Calu3 (cell line): ENCODE measurements around the gene SMIM24. TPM values are rescaled to one million over a fixed set of nuclear protein-coding genes. Genes with fewer than 3 reads are reported as not detected.

Experiments used
- BruUV-seq: library from RNA; stranded (reverse); fragments of 400-500 nt; replicated peaks from 2 replicates; lab custom pipeline; 2021; lab: Mats Ljungman, UMichigan
- CTCF ChIA-PET: fragments of 300-600 bp; sonication (Branson Sonifier 250); formaldehyde crosslinking; loops from one replicate; lab custom pipeline; 2022; ENCODE audit warnings: antibody characterized with exemption; lab: Charles Lee
- DNase-seq: peaks from one replicate; pipeline ENCODE4 v3.0.0; 2022
- H3K27ac Mint-ChIP-seq: one replicate; pipeline ENCODE4 v1.8.0; 2022; ENCODE audit warnings: mixed read lengths; ENCODE audit not compliant: unreplicated experiment
- H3K27me3 Mint-ChIP-seq: one replicate; pipeline ENCODE4 v1.8.0; 2022; ENCODE audit warnings: mixed read lengths; ENCODE audit not compliant: unreplicated experiment
- H3K36me3 Mint-ChIP-seq: one replicate; pipeline ENCODE4 v1.8.0; 2022; ENCODE audit warnings: mild to moderate bottlenecking, moderate library complexity, mixed read lengths; ENCODE audit not compliant: insufficient read depth, unreplicated experiment
- H3K4me1 Mint-ChIP-seq: one replicate; pipeline ENCODE4 v1.8.0; 2022; ENCODE audit warnings: mild to moderate bottlenecking, low read depth, mixed read lengths; ENCODE audit not compliant: unreplicated experiment
- H3K4me3 Mint-ChIP-seq: one replicate; pipeline ENCODE4 v1.8.0; 2022; ENCODE audit warnings: mild to moderate bottlenecking, low read depth, moderate library complexity, mixed read lengths; ENCODE audit not compliant: unreplicated experiment
- H3K9me3 Mint-ChIP-seq: one replicate; pipeline ENCODE4 v1.8.0; 2022; ENCODE audit warnings: low read depth, mixed read lengths; ENCODE audit not compliant: unreplicated experiment
- intact Hi-C: fragments of 100-400 bp; cut with micrococcal nuclease; formaldehyde crosslinking; loops from one replicate; pipeline ENCODE4 v1.10.0; 2022; ENCODE audit not compliant: unreplicated experiment
- total RNA-seq: library from RNA; stranded (reverse); gene quantifications from 2 replicates; pipeline ENCODE4 v1.2.3, GENCODE V29; 2022
- TF ChIP-seq, protein P1 (sequence below): fragments of 200-600 bp; IDR thresholded peaks from one replicate; pipeline ENCODE4 v1.8.0; 2022; ENCODE audit warnings: antibody characterized with exemption; ENCODE audit not compliant: unreplicated experiment

Gene SMIM24
- total RNA-seq, 1 experiment from 2014 or later, result 1.5 TPM

DNA sequence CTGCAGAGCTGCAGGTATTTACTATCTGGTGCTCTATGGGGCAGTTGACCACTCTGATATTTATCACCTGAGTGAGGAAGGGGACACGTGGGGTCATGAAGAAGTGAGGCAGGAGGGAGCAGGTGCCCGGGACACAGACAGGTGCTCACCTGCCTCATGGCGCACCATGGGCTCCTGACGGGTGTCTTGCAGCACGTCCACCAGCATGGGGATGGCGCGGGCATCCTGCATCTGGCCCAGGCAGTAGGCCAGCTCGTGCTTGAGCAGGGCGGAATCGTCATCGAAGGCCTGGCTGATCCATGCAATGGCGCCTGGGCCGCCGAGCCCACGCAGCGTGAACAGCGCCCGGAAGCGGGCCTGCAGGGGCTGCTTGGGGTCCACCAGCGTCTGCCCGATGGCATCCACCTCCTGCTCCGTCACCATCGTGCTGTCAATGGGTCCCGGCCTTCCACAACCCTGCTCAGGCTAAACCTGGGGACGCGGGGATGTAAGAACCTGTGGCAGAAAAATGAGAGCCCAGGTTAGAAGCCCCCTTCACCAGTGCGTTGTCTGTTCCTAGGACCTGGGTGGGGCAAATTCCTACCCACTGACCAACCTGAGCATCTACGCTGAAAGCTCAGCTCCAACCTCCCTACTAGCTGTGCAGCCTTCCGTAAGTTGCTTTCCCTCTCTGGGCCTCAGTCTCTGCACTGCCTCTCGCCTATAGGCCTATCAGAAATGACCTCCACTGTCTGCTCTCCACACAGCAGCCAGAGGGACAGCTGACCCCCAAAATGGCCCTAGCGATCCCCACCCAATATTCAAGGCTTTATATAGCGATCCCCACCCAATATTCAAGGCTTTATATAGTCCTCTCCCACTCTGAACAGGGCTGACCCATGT is 16.3 kb upstream of the SMIM24 start:
- no peaks in the 10 kb centered on the region for H3K27me3 Mint-ChIP-seq
- TF ChIP-seq, protein P1, sequence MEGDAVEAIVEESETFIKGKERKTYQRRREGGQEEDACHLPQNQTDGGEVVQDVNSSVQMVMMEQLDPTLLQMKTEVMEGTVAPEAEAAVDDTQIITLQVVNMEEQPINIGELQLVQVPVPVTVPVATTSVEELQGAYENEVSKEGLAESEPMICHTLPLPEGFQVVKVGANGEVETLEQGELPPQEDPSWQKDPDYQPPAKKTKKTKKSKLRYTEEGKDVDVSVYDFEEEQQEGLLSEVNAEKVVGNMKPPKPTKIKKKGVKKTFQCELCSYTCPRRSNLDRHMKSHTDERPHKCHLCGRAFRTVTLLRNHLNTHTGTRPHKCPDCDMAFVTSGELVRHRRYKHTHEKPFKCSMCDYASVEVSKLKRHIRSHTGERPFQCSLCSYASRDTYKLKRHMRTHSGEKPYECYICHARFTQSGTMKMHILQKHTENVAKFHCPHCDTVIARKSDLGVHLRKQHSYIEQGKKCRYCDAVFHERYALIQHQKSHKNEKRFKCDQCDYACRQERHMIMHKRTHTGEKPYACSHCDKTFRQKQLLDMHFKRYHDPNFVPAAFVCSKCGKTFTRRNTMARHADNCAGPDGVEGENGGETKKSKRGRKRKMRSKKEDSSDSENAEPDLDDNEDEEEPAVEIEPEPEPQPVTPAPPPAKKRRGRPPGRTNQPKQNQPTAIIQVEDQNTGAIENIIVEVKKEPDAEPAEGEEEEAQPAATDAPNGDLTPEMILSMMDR, result no peak
- H3K9me3 Mint-ChIP-seq, result no peaks in the 10 kb centered on the region
- BruUV-seq, result no TSS peak
- CTCF ChIA-PET, result no interaction called here
- intact Hi-C loops, result no loop called here
- no peaks in the 10 kb centered on the region for H3K4me1 Mint-ChIP-seq
- H3K36me3 Mint-ChIP-seq, result peaks cover 40% of the 10 kb centered on the region
- no peak overlapping the region for H3K4me3 Mint-ChIP-seq
- H3K27ac Mint-ChIP-seq, result no peak overlapping the region
- DNase-seq, result no peak

DNA sequence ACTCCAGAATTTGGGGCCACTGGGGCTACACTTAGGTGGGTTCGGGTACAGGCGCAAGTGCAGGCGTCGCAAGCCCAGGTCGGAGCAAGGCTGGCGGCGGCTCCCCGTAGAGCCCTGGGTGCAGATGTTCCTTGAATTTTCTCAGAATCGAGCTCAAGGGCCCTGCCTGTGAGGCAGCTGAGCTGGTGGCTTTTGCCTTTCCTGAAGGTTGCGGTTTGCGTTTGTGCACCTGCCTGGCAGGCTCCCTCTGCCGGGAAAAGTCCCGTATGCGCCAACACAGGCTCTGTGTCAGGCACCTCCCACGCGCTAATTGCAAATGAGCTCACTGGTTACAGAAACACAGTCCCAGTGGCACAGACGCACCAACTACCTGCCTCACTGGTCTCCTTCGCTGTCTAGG is 14.2 kb upstream of the SMIM24 start:
- no peaks in the 10 kb centered on the region for H3K27me3 Mint-ChIP-seq
- H3K4me1 Mint-ChIP-seq, result no peaks in the 10 kb centered on the region
- CTCF ChIA-PET, result interaction anchor here (1.1 kb wide), 1 partner anchor 12 kb away, joined by 3 read pairs; the partner anchor contains the start of gene SMIM44
- H3K27ac Mint-ChIP-seq, result no peak overlapping the region
- TF ChIP-seq, protein P1, result no peak
- H3K9me3 Mint-ChIP-seq, result no peaks in the 10 kb centered on the region
- BruUV-seq, result no TSS peak
- DNase-seq, result no peak
- peaks cover 24% of the 10 kb centered on the region for H3K36me3 Mint-ChIP-seq
- no peak overlapping the region for H3K4me3 Mint-ChIP-seq
- intact Hi-C loops, result no loop called here

DNA sequence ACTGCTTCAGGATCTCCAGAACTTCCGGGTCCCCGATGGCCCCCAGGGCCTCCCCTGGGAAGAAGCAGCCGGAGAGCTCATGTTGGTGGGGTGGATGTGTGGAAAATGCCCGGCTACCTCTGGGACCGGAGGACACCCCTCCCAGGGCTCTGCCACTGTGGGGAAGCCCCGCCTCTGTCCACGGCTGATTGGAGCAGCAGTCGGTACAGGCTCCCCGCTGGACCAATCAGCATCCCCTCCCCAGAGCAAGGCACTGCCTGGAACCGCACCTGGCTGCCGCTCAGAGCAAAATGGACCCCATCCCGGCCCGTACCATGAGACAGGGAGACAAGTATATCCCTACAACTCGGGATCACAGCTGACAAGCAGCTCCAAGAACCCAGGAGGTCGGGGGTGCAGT is 13.7 kb upstream of the SMIM24 start:
- no peak for DNase-seq
- no peaks in the 10 kb centered on the region for H3K27me3 Mint-ChIP-seq
- no peak overlapping the region for H3K27ac Mint-ChIP-seq
- CTCF ChIA-PET, result interaction anchor here (1.1 kb wide), 1 partner anchor 11 kb away, joined by 3 read pairs; the partner anchor contains the start of gene SMIM44
- intact Hi-C loops, result no loop called here
- no peaks in the 10 kb centered on the region for H3K9me3 Mint-ChIP-seq
- no TSS peak for BruUV-seq
- no peak overlapping the region for H3K4me3 Mint-ChIP-seq
- TF ChIP-seq, protein P1, result no peak
- H3K4me1 Mint-ChIP-seq, result no peaks in the 10 kb centered on the region
- peaks cover 24% of the 10 kb centered on the region for H3K36me3 Mint-ChIP-seq

DNA sequence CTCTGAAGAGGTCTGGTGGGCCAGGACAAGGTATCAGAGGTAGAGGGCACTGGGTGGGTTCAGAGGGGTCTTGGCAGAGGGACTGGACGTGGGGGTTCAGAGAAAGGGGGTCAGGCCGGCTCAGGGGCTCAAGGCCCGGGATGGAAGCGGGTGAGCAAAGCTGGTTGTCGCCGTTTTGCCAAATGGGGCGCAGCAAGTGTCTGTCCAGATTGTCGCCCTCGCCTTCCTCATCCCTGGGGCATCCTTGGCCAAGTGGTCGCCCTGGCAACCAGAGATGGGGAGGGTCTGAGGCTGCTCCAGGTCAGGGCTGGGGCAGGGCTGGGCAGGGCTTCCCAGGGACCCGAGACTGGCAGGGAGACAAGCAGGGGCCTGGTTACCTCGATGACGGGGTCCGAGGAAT is 13.3 kb upstream of the SMIM24 start:
- Mint-ChIP-seq H3K4me3 (no peak overlapping the region), H3K36me3 (peaks cover 24% of the 10 kb centered on the region), H3K27me3 (no peaks in the 10 kb centered on the region), H3K27ac (no peak overlapping the region), H3K4me1 (no peaks in the 10 kb centered on the region), H3K9me3 (no peaks in the 10 kb centered on the region)
- intact Hi-C loops, result no loop called here
- DNase-seq, result no peak
- CTCF ChIA-PET, result interaction anchor here (1.1 kb wide), 1 partner anchor 11 kb away, joined by 3 read pairs; the partner anchor contains the start of gene SMIM44
- TF ChIP-seq, protein P1, result no peak
- no TSS peak for BruUV-seq
